Caco-2 (cell line): ENCODE measurements around the gene IGSF1. TPM values are rescaled to one million over a fixed set of nuclear protein-coding genes. Genes with fewer than 3 reads are reported as not detected.

Experiments used
- BruUV-seq: library from RNA; stranded (reverse); fragments of 400-500 nt; replicated peaks from 2 replicates; lab custom pipeline; 2021; lab: Mats Ljungman, UMichigan
- CTCF ChIA-PET: fragments of 300-600 bp; sonication (Branson Sonifier 250); formaldehyde crosslinking; loops from one replicate; lab custom pipeline; 2022; ENCODE audit warnings: antibody characterized with exemption; lab: Charles Lee
- POLR2A ChIA-PET: fragments of 300-600 bp; sonication (Branson Sonifier 250); formaldehyde crosslinking; loops from one replicate; lab custom pipeline; 2022; ENCODE audit warnings: antibody characterized with exemption; lab: Charles Lee
- DNase-seq, 2 experiments: peaks; one replicate each; pipeline versions ENCODE4 v3.0.0 to v3.0.0-alpha.2; 2020 to 2022
- H3K27me3 ChIP-seq: replicated peaks from 2 replicates; pipeline ENCODE4 v1.6.0; 2011; ENCODE audit warnings: low read length; ENCODE audit not compliant: control insufficient read depth, insufficient read depth
- H3K36me3 ChIP-seq: 2 replicates; pipeline ENCODE4 v1.5.1; 2011; ENCODE audit warnings: low read length; ENCODE audit not compliant: control insufficient read depth, insufficient read depth
- H3K4me1 ChIP-seq: fragments of 250-450 bp; sonication (Bioruptor Pico); 2 replicates; pipeline ENCODE4 v1.5.1; 2020; ENCODE audit warnings: mild to moderate bottlenecking
- H3K4me3 ChIP-seq: 2 replicates; pipeline ENCODE4 v1.5.1; 2011; ENCODE audit warnings: low read depth, mild to moderate bottlenecking, control low read depth, low read length
- H3K9me3 ChIP-seq: fragments of 250-450 bp; sonication (Bioruptor Pico); 2 replicates; pipeline ENCODE4 v1.5.1; 2020; ENCODE audit warnings: mild to moderate bottlenecking, moderate library complexity
- H3K27ac Mint-ChIP-seq: one replicate; pipeline ENCODE4 v1.8.0; 2022; ENCODE audit warnings: mixed read lengths; ENCODE audit not compliant: unreplicated experiment
- H3K27me3 Mint-ChIP-seq: one replicate; pipeline ENCODE4 v1.8.0; 2022; ENCODE audit warnings: mixed read lengths; ENCODE audit not compliant: insufficient read depth, unreplicated experiment
- H3K36me3 Mint-ChIP-seq: one replicate; pipeline ENCODE4 v1.8.0; 2022; ENCODE audit warnings: mild to moderate bottlenecking, mixed read lengths; ENCODE audit not compliant: insufficient read depth, unreplicated experiment
- H3K4me1 Mint-ChIP-seq: one replicate; pipeline ENCODE4 v1.8.0; 2022; ENCODE audit warnings: low read depth, mixed read lengths; ENCODE audit not compliant: unreplicated experiment
- H3K4me3 Mint-ChIP-seq: one replicate; pipeline ENCODE4 v1.8.0; 2022; ENCODE audit warnings: mild to moderate bottlenecking, moderate library complexity, mixed read lengths; ENCODE audit not compliant: unreplicated experiment
- H3K9me3 Mint-ChIP-seq: one replicate; pipeline ENCODE4 v1.8.0; 2022; ENCODE audit warnings: mixed read lengths; ENCODE audit not compliant: unreplicated experiment
- intact Hi-C: fragments of 100-400 bp; cut with micrococcal nuclease; formaldehyde crosslinking; loops from one replicate; pipeline ENCODE4 v1.10.0; 2022; ENCODE audit not compliant: unreplicated experiment
- total RNA-seq: library from RNA; stranded (reverse); gene quantifications from 2 replicates; pipeline ENCODE4 v1.2.3, GENCODE V29; 2022
- TF ChIP-seq, protein P1 (sequence below), 2 experiments: fragments of 200-600 bp in 1 of 2; IDR thresholded peaks; 1 replicate in 1 of 2; 2 replicates in 1 of 2; pipeline versions ENCODE4 v1.5.1 to v1.8.0; 2011 to 2022; ENCODE audit warnings: antibody characterized with exemption in 1 of 2, control low read depth in 1 of 2, inconsistent platforms in 1 of 2, low read depth in 1 of 2, low read length in 1 of 2, mild to moderate bottlenecking in 1 of 2, moderate library complexity in 1 of 2; ENCODE audit not compliant: insufficient read depth in 1 of 2, severe bottlenecking in 1 of 2, unreplicated experiment in 1 of 2

Gene IGSF1
- total RNA-seq, 1 experiment from 2014 or later = 1.4 TPM

- POLR2A ChIA-PET = no interaction called here
Observed at GRCh38 chrX:131279617-131280016, 9.5 kb downstream of the IGSF1 start.

DNA sequence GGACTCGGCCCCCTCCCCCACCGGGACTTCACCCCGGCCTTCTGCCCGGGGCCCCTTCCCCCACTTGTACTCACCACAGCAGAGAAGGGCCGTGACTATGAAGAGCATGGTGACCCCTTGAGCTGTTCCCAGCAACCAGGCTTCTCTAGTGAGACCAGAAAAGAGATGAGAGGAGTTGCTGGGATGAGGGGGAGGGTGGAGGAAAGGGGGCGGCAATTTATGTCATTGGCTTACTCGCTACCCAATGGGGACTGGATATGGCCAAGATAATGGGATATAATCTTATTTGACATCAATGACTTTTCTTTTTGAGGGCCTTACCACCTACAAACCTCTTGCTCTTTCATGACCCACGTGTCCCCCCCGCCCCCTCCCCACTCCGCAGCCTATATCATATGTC is 9.9 kb downstream of the IGSF1 start:
- CTCF ChIA-PET = no interaction called here
- Histone ChIP-seq H3K9me3 (no peaks in the 10 kb centered on the region), H3K36me3 (no peaks in the 10 kb centered on the region), H3K4me3 (no peak overlapping the region), H3K27me3 (no peaks in the 10 kb centered on the region), H3K4me1 (no peaks in the 10 kb centered on the region)
- intact Hi-C loops = no loop called here
- H3K27ac Mint-ChIP-seq = no peak overlapping the region
- TF ChIP-seq, protein P1, sequence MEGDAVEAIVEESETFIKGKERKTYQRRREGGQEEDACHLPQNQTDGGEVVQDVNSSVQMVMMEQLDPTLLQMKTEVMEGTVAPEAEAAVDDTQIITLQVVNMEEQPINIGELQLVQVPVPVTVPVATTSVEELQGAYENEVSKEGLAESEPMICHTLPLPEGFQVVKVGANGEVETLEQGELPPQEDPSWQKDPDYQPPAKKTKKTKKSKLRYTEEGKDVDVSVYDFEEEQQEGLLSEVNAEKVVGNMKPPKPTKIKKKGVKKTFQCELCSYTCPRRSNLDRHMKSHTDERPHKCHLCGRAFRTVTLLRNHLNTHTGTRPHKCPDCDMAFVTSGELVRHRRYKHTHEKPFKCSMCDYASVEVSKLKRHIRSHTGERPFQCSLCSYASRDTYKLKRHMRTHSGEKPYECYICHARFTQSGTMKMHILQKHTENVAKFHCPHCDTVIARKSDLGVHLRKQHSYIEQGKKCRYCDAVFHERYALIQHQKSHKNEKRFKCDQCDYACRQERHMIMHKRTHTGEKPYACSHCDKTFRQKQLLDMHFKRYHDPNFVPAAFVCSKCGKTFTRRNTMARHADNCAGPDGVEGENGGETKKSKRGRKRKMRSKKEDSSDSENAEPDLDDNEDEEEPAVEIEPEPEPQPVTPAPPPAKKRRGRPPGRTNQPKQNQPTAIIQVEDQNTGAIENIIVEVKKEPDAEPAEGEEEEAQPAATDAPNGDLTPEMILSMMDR (IDR thresholded peaks at IDR 0.05; ENCODE audit: insufficient read depth in 1 of 2, low read depth in 1 of 2, low read length in 1 of 2, severe bottlenecking in 1 of 2, unreplicated experiment in 1 of 2) = no peak
- H3K4me3 Mint-ChIP-seq = no peak overlapping the region
- DNase-seq = no peak
- H3K9me3 Mint-ChIP-seq = no peaks in the 10 kb centered on the region
- POLR2A ChIA-PET = no interaction called here
- no TSS peak for BruUV-seq
- no peaks in the 10 kb centered on the region for H3K27me3 Mint-ChIP-seq
- no peaks in the 10 kb centered on the region for H3K36me3 Mint-ChIP-seq
- no peaks in the 10 kb centered on the region for H3K4me1 Mint-ChIP-seq

More at GRCh38 chrX:131279617-131280016, 9.5 kb downstream of the IGSF1 start:
- no TSS peak for BruUV-seq
- no peak overlapping the region for H3K27ac Mint-ChIP-seq
- H3K36me3 ChIP-seq = no peaks in the 10 kb centered on the region
- H3K36me3 Mint-ChIP-seq = no peaks in the 10 kb centered on the region
- H3K4me3 Mint-ChIP-seq = no peak overlapping the region
- CTCF ChIA-PET = no interaction called here
- TF ChIP-seq, protein P1 (IDR thresholded peaks at IDR 0.05; ENCODE audit: insufficient read depth in 1 of 2, low read depth in 1 of 2, low read length in 1 of 2, severe bottlenecking in 1 of 2, unreplicated experiment in 1 of 2) = no peak
- H3K9me3 ChIP-seq = no peaks in the 10 kb centered on the region
- H3K4me1 Mint-ChIP-seq = no peaks in the 10 kb centered on the region
- H3K4me3 ChIP-seq = no peak overlapping the region
- no peaks in the 10 kb centered on the region for H3K27me3 ChIP-seq
- H3K4me1 ChIP-seq = no peaks in the 10 kb centered on the region
- H3K27me3 Mint-ChIP-seq = no peaks in the 10 kb centered on the region
- H3K9me3 Mint-ChIP-seq = no peaks in the 10 kb centered on the region
- DNase-seq = no peak
- intact Hi-C loops = no loop called here

DNA sequence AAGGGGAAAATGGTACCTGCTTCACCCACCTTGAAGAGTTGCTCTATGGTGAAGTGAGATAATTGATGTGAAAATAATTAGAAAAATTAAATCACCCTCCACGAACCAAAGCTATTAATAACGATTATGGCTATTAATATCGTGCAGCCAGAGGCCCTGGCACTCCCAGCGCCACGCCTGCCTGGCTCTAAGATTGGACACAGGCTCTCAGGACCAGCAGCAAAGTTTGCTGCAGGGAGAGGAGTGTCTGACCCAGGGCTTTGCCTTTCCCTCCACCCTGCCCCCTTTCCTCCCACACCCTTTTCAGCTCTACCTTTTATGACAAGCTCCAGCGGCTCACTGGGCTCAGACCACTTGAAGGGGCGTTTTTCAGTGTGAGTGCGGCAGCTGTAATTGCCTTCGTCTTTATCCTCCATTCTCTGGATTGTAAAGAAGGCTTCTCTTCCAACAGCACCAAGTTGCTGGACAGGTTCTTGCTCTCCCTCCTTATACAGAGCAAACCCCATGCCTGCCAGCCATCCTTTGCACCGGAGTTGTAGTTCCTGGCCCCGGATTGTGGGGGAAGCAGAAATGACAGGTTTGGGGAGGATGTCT is 11.5 kb downstream of the IGSF1 start:
- no peaks in the 10 kb centered on the region for H3K9me3 Mint-ChIP-seq
- no peak for DNase-seq
- H3K36me3 Mint-ChIP-seq = no peaks in the 10 kb centered on the region
- no peak overlapping the region for H3K27ac Mint-ChIP-seq
- intact Hi-C loops = no loop called here
- H3K27me3 Mint-ChIP-seq = no peaks in the 10 kb centered on the region
- Histone ChIP-seq H3K9me3 (no peaks in the 10 kb centered on the region), H3K4me3 (no peak overlapping the region), H3K27me3 (no peaks in the 10 kb centered on the region), H3K36me3 (no peaks in the 10 kb centered on the region), H3K4me1 (no peaks in the 10 kb centered on the region)
- no TSS peak for BruUV-seq
- ChIA-PET CTCF (no interaction called here), POLR2A (no interaction called here)
- H3K4me3 Mint-ChIP-seq = no peak overlapping the region
- TF ChIP-seq, protein P1 (IDR thresholded peaks at IDR 0.05; ENCODE audit: insufficient read depth in 1 of 2, low read depth in 1 of 2, low read length in 1 of 2, severe bottlenecking in 1 of 2, unreplicated experiment in 1 of 2) = no peak
- no peaks in the 10 kb centered on the region for H3K4me1 Mint-ChIP-seq
